DND-41 (cell line): ENCODE results near the gene AMER2.

Experiments
- ATAC-seq: fragments of 200-7000 bp; cut with Tn5 transposase; 3 replicates; pipeline ENCODE4 v1.9.1; 2021; ENCODE audit warnings: low read depth; ENCODE audit not compliant: insufficient read depth
- DNase-seq: peaks from one replicate; pipeline ENCODE4 v3.0.0-alpha.2; 2020
- H2AFZ ChIP-seq: 2 replicates; pipeline ENCODE4 v1.6.0; 2012; ENCODE audit warnings: low read depth, low read length
- H3K27ac ChIP-seq: 2 replicates; pipeline ENCODE4 v1.5.1; 2012; ENCODE audit warnings: low read length, inconsistent platforms
- H3K27me3 ChIP-seq: fragments of 200-600 bp; sonication (generic); 2 replicates; pipeline ENCODE4 v1.6.0; 2012; ENCODE audit warnings: low read length, mild to moderate bottlenecking, inconsistent platforms; ENCODE audit not compliant: insufficient read depth, poor library complexity
- H3K36me3 ChIP-seq: 2 replicates; pipeline ENCODE4 v1.5.1; 2012; ENCODE audit warnings: low read length, inconsistent platforms; ENCODE audit not compliant: insufficient read depth
- H3K4me1 ChIP-seq: 2 replicates; pipeline ENCODE4 v1.5.1; 2012; ENCODE audit warnings: mild to moderate bottlenecking, low read length; ENCODE audit not compliant: insufficient read depth
- H3K4me2 ChIP-seq: 2 replicates; pipeline ENCODE4 v1.6.0; 2012; ENCODE audit warnings: mild to moderate bottlenecking, moderate library complexity, low read length, inconsistent platforms; ENCODE audit not compliant: insufficient read depth
- H3K4me3 ChIP-seq, 2 experiments: fragments of 200-600 bp in 1 of 2; shearing (Covaris generic) in 1 of 2; 2 replicates each; pipeline ENCODE4 v1.5.1; 2012 to 2016; ENCODE audit warnings: inconsistent platforms in 2 of 2, low read length in 2 of 2, mild to moderate bottlenecking in 2 of 2, low read depth in 1 of 2, moderate library complexity in 1 of 2
- H3K79me2 ChIP-seq: 2 replicates; pipeline ENCODE4 v1.6.0; 2012; ENCODE audit warnings: low read length, inconsistent platforms; ENCODE audit not compliant: insufficient read depth
- H3K9ac ChIP-seq: 2 replicates; pipeline ENCODE4 v1.6.0; 2012; ENCODE audit warnings: low read depth, mild to moderate bottlenecking, inconsistent platforms, low read length, moderate library complexity
- H3K9me3 ChIP-seq: 2 replicates; pipeline ENCODE4 v1.5.1; 2012; ENCODE audit warnings: low read length, moderate library complexity, mild to moderate bottlenecking, inconsistent platforms; ENCODE audit not compliant: insufficient read depth, severe bottlenecking
- H4K20me1 ChIP-seq: 2 replicates; pipeline ENCODE4 v1.6.0; 2012; ENCODE audit warnings: low read length; ENCODE audit not compliant: insufficient read depth
- EZH2 ChIP-seq: IDR thresholded peaks from 3 replicates; pipeline ENCODE4 v1.6.1; 2012; ENCODE audit warnings: borderline replicate concordance, low read depth, mild to moderate bottlenecking, moderate library complexity, low read length, inconsistent platforms; ENCODE audit not compliant: severe bottlenecking
- TF ChIP-seq, protein P1 (sequence below): IDR thresholded peaks from 2 replicates; pipeline ENCODE4 v1.5.1; 2012; ENCODE audit warnings: borderline replicate concordance, low read length, moderate library complexity, mild to moderate bottlenecking; ENCODE audit not compliant: poor library complexity, severe bottlenecking; ENCODE audit errors: extremely low read depth

AMER2 gene

DNA sequence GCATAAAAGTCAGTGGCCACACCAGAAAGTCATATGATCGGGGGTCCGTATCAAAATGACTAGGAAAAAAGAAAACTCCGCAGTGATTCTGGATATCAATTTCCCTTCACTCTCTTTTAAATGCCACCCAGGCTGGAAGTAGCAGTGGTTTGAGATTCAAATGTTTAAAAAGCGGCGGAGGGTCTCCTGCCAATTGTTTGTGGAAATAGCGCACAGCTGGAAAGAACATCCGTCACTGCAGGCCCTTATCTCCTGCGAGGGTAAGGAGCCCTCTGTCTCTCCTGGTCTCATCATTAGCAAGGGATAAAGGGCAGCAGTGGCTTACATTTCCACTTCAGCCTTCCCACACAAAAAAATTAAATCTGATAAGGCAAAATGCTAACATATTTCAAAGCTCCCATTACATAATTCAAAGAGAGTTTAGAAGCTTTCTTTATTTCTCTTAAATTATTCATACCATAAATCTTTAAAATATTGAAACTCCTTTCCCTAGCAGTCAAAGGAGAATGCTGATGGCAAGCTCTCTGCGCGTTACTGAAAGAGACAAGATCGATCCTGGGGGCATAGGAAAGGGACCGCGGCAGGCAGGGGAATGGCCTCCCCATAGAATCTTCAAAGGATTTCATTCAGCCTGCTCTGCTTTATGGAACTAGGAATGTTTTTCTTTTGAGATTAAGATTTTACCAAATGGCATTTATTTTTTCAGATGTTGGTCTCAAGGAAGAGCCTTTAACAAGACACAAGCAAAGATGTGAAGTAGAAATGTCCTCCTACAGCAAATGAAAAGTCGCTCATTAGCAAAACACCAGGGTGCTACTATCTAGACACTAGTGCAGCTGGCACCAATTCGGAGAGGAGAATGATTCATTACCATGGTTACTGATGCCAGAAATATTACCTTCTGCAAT is 35.0 kb downstream of the AMER2 start:
- H3K27ac ChIP-seq = no peak overlapping the region
- no peak for TF ChIP-seq EZH2
- TF ChIP-seq, protein P1, sequence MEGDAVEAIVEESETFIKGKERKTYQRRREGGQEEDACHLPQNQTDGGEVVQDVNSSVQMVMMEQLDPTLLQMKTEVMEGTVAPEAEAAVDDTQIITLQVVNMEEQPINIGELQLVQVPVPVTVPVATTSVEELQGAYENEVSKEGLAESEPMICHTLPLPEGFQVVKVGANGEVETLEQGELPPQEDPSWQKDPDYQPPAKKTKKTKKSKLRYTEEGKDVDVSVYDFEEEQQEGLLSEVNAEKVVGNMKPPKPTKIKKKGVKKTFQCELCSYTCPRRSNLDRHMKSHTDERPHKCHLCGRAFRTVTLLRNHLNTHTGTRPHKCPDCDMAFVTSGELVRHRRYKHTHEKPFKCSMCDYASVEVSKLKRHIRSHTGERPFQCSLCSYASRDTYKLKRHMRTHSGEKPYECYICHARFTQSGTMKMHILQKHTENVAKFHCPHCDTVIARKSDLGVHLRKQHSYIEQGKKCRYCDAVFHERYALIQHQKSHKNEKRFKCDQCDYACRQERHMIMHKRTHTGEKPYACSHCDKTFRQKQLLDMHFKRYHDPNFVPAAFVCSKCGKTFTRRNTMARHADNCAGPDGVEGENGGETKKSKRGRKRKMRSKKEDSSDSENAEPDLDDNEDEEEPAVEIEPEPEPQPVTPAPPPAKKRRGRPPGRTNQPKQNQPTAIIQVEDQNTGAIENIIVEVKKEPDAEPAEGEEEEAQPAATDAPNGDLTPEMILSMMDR = no peak

DNA sequence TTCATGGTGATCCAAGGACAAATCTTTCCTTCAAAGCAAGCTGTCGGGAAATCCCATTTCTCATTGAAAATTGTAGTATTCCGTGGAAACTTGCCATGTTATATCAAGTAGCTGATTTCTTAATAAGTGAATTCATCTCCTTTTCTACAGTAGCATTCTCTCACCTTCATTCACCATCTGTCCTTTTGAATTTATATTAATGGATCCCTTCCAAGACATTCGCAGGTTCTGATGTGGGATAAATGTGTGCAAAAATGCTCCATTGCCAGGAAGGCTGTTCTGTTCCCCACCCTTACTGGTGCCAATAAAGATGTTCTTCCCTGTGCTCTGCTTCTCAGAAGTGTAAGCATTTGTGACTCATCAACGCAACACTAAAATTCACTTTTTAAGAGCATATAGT is 36.2 kb downstream of the AMER2 start:
- no peaks in the 10 kb centered on the region for H3K4me1 ChIP-seq
- DNase-seq (no peak), ATAC-seq (no peak)
- H3K9ac ChIP-seq = no peak overlapping the region
- H4K20me1 ChIP-seq = no peaks in the 10 kb centered on the region
- no peak overlapping the region for H3K27ac ChIP-seq
- no peak overlapping the region for H3K4me3 ChIP-seq
- no peak for TF ChIP-seq EZH2
- TF ChIP-seq, protein P1 = no peak
- H3K9me3 ChIP-seq = no peaks in the 10 kb centered on the region
- no peaks in the 10 kb centered on the region for H3K79me2 ChIP-seq
- no peak overlapping the region for H3K4me2 ChIP-seq
- H3K36me3 ChIP-seq = no peaks in the 10 kb centered on the region
- peaks cover 9% of the 10 kb centered on the region for H3K27me3 ChIP-seq
- no peak overlapping the region for H2AFZ ChIP-seq

More for the DNA sequence above, 35.0 kb downstream of the AMER2 start:
- H3K4me3 ChIP-seq = no peak overlapping the region
- no peak overlapping the region for H3K9ac ChIP-seq
- no peak for ATAC-seq
- DNase-seq = no peak
- no peaks in the 10 kb centered on the region for H4K20me1 ChIP-seq
- no peaks in the 10 kb centered on the region for H3K9me3 ChIP-seq
- H3K27me3 ChIP-seq = peaks cover 15% of the 10 kb centered on the region
- no peak overlapping the region for H3K4me2 ChIP-seq
- H2AFZ ChIP-seq = no peak overlapping the region
- H3K4me1 ChIP-seq = no peaks in the 10 kb centered on the region
- no peaks in the 10 kb centered on the region for H3K79me2 ChIP-seq
- no peaks in the 10 kb centered on the region for H3K36me3 ChIP-seq

DNA sequence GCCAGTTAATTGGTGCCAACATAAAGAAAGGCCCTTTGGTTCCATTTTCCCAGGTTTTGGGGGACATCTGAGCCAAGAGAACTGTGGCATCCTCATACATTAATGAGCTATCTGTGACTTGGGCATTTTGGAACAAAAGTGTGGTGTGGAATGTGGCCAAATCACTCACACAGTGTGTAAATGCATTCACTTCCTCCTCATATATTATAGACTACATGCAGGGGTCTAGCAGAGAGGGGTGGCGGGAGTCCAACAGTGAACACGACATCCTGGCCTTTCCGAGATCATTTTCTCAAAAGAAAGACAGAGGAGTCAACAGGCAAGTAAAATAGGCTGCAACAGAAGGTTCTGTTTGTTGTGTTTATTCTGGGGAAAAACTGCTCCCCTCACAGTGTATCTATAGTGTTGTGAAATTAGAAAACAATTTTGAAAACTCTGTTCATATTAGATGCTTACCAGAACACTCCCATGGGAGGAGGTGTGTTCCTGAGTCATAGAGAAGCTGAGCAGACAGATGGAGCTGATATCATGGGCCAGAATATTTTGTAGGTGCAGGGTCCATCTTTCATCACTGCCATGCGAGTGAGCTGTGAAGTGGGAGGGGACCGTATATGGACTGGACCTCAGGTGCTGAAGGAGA is 39.2 kb downstream of the AMER2 start:
- no peak for DNase-seq

More for the DNA sequence above, 39.2 kb downstream of the AMER2 start:
- H2AFZ ChIP-seq = no peak overlapping the region
- H3K4me2 ChIP-seq = no peak overlapping the region
- no peak for TF ChIP-seq EZH2
- TF ChIP-seq, protein P1 = no peak
- H3K9ac ChIP-seq = no peak overlapping the region
- no peak overlapping the region for H3K4me3 ChIP-seq
- no peaks in the 10 kb centered on the region for H3K4me1 ChIP-seq
- no peak for ATAC-seq
- no peaks in the 10 kb centered on the region for H3K9me3 ChIP-seq
- no peaks in the 10 kb centered on the region for H4K20me1 ChIP-seq
- peaks cover 9% of the 10 kb centered on the region for H3K27me3 ChIP-seq
- H3K36me3 ChIP-seq = no peaks in the 10 kb centered on the region
- no peak overlapping the region for H3K27ac ChIP-seq
- no peaks in the 10 kb centered on the region for H3K79me2 ChIP-seq
